CD4-positive, alpha-beta T cell treated with Interferon alpha-2 for 1 hour (primary cell): Measurements from ENCODE around the gene CPLX1.
"Not testable (repeated sequence)": the region's sequence is repeated elsewhere in the genome, so short reads cannot be mapped to it uniquely, and the experiment has no call there.

Experiments
- DNase-seq, 2 donors: peaks; one replicate each; pipeline ENCODE4 v3.0.0-alpha.2; 2020 to 2022

CPLX1 gene

DNA sequence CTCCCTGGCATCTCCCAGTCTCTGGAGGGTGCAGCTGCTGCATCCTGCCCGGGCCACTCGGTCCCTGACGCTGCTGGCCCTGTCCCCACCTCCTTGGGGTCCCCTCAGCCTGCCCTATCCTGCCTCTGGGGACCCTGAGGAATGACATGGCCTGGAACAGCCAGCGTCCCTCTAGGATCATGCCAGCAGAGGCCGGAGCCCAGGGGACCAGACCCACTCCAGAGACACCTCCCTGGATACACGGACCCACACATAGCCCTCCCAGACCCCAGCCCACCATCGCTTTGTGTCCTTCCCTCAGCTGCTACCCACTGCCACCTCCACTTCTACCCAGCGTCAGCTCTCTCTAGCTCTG, 35.5 kb downstream of the CPLX1 start:
- no peak for DNase-seq

GRCh38 chr4:789571-790465, 36.1 kb downstream of the CPLX1 start:
- no peak for DNase-seq

GRCh38 chr4:788636-789297, 37.2 kb downstream of the CPLX1 start:
- no peak for DNase-seq

DNA sequence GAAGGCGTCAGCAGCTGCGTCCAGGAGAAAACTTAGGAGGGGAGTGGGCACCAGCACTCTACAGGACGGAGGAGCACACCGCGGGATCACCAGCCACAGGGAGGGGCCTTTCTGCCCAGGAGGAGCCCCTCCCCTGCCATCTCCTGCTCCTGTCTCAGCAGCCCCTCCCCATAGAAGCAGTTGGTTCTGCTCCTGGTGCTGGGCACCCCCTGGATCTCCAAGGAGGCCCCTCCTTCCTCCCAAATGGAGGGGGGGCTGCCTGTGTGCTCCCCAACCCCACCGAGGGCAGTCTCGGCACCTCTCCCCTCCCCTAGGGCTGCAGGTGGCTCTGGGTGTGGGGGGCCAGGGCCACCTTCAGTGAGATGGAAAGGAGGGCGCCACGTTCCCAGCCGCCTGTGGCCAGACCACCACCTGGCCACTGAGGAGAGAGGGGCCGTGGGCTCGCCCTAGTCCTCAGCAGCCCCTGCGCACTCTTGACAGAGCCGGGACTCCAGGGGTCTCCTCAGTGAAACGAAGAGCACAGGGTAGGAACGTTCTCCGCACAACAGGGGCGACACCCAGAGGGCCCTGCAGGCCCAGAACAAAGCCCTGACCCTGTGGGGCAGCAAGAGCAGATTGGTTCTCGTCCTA, 37.8 kb downstream of the CPLX1 start:
- DNase-seq = no peak

- no peak for DNase-seq
Observed at GRCh38 chr4:787561-787981, 38.4 kb downstream of the CPLX1 start.

- no peak for DNase-seq
Observed at GRCh38 chr4:786861-787300, 39.0 kb downstream of the CPLX1 start.

DNA sequence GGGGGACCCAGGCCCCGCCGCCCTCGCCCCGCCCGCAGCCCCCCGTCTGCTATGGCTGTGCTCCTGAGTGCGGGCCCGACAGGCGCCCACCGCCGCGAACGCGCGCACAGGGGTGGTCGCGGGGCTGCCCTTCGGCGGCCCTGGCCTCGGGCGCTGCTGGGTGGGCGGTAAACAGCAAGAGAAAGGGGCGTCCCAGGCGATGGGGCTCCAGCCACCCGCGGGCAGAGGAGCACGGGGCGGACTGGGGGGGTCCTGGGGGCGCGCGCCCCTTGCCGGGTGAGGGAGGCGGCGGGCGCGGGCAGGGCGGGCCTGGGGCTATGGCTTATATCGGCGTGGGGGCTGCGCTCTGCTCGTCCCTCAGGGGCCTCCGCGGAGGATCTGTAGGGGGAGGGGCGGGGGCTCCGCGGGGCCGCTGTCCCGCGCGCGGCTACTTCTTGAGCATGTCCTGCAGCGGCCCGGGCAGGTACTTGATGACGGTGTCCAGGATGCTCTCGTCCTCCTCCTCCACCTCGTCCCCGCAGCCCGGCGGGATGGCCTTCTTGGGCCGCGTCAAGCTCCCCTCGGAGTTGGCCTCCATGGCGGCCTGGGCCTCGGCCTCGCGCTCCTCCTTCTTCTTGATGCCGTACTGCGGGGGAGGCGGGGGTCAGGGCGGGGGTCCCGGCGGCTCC, 39.7 kb downstream of the CPLX1 start:
- no peak for DNase-seq

- DNase-seq = no peak
Observed at GRCh38 chr4:785332-786073, 40.4 kb downstream of the CPLX1 start.

DNA sequence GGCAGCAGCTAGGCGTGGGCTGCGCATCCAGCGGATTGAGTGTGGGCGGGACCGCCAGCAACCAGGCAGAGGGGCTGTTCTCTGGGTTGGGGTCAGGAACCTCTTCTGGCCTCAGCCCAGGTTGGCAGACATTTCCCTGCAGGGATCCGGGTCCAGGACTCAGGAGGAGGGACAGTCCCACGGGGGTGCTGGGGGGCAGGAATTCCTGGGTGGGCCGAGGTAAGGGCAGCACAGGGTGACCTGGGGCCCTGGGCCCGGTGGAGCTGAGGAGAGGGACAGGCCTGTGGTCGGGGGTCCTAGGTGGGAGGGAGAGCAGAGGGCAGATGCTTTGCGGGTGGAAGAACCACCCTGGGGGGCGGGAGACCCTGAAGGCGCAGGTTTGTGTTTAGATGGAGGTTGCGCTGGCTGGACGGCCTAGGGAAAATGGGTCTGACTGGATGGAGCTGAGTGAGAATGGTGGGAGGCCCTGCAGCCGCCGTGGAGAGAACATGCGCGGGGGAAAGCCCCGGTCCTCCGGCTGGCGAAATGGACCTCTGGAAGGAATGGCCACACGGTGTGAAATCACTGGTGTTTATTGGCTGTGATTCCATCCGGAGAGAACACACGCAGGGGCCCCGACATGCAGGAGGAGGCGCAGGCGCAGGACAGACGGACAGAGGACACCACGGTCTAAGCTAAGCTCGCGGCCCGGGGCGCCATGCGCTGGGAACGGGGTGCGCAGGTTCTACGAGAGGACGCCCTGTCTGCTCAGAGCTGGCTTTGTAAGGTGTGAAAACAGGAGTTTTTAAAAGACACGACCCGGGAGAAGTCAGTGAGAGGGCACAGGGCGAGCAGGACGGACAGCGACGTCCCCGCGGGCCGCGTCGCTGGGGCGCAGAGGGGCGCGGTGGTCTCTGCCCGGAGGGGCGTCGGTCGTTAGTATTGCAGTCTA, 41.3 kb downstream of the CPLX1 start:
- no peak for DNase-seq

DNA sequence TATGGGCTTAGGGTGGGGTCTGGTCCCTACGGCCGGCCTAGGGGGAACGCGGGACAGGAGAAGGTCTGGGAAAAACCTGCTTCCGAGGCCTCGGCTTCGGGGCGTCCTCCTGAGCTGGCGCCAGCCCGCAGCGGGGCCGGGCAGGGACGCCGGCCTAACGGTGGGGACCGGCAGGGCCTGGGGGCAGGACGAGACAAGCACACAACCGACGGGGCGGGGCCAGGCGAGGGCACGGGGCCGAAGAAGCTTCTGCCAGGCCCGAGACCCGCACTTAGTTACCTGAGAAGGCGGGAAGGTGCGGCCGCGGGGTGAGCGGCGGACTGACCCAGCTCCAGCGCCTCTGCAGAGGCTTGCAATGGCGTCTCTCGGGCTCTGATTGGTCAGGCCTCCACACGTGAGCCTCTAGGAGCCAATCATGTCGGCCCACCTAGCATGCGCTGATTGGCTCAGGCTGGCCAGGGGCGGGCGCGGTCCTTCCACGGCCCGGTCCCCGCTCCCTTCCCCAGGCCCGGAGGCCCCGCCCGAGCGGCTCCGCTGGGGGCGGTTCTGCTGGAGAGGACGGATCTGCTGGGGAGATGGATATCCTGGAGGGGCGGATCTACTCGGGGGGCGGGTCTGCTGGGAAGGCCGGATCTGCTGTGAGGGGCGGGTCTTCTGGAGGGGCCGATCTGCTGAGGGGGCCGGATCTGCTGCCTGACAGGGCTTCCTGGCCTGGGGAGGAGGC, 44.3 kb downstream of the CPLX1 start:
- DNase-seq = peak; percentile 99 to 100

DNA sequence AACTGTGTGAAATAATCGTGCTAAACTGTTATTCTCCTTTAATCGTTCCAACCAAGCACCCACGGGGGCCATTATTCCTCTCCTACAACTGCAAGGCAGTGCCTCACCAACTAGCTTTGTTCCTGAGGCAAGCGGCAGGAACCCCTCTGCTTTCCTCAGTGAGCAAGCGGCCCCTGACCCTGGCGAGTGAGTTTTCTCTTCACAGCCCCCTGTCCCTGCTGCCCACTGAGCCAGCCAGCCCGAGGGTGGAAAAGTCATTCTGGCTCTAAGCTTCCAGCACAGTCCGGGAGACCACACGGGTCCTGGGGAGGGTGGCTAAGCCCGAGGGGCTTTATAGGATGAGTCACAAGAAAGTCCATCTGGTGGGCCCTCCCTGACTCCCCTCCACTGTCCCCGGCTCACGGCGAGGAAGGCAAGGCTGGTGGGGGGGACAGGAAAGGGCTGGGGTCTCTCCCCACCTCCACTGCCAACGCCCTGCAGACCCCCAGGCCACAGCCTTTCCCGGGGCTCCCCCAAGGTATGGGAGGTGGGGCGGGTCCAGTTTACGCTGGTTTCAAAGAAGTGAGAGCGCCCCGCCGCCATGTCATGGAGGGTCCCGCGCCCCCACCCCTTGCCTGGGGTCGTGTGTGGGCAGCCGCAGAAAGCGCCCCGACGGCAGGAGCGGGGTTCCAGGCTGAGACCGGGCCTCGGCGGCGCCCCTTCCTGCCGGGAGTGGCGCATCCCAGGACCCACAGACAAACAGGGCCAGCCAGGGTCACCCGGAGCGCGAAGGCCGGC, 45.0 kb downstream of the CPLX1 start:
- no peak for DNase-seq

DNA sequence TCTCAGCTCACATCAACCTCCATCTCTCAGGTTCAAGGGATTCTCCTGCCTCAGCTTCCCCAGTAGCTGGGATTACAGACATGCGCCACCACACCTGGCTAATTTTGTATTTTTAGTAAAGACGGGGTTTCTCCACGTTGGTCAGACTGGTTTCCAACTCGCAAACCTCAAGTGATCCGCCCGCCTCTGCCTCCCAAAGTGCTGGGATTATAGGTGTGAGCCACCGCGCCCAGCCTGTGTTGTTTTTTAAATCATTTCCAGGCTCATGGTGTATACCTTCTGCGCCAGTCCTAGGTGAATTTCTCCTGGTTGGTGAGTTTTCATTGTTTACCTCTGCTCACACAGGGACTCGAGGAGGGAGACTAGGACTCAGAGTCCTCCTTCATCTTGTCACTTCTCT, 45.7 kb downstream of the CPLX1 start:
- not testable (repeated sequence) for DNase-seq

DNA sequence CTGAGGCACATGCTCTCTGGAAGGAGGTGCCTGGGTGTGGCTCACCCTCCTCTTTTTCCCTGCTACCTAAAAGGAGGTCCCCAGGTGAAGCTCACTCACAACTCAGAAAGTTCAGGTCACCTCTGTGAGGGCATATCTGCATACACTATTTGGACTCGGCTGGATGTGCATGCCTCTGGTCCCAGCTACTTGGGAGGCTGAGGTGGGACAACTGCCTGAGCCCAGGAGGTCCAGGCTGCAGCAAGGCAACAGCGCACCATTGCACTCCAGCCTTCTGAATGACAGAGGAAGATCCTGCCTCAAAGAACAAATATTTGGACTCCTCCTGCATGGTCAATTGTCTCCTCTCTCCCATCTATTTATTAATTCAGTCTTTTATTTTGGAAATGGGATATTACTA, 46.4 kb downstream of the CPLX1 start:
- no peak for DNase-seq

GRCh38 chr4:777520-778262, 48.2 kb downstream of the CPLX1 start:
- no peak for DNase-seq

DNA sequence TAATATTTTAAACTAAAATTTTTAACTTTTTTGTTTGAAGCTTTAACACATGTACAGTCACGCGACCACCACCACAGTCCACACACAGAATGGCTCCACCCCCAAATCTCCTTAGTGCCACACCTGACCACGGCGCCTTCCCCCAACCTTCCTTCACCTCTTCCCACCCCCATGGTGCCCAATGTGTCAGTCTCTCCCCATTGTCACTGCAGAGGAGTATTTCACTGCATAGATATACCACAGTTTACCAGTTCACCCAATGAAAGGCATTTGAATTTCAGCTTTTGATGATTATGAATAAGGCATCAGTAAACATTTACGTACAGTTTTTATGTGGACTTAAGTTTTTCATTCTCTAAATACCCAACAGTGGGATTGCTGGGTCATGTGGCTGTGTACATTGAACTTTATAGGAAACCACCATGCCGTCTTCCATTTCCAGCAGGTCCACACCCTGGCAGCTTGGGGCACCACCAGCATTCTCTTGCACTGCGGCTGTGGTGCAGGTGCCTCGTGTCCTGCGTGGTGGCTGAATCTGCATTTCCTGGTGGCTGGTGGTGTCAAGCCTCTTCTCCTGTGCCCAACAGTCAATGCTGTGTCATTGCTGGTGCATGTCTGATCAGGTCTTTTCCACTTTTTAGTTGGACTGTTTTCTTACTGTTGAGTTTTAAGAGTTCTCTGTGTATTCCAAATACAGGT, 49.0 kb downstream of the CPLX1 start:
- no peak for DNase-seq

DNA sequence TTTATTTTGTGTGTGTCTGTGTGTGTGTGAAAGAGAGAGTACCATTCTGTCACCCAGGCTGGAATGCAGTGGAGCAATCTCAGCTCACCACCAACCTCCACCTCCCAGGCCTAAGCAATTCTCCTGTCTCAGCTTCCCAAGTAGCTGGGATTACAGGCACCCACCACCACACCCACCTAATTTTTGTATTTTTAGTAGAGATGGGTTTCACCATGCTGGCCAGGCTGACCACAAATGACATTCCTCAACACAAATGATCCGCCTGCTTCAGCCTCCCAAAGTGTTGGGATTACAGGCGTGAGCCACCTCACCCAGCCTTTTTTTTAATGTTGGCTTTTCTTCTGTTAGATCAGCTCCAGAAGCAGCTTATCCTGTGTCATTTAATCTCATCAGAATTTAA, 50.4 kb downstream of the CPLX1 start:
- not testable (repeated sequence) for DNase-seq

DNA sequence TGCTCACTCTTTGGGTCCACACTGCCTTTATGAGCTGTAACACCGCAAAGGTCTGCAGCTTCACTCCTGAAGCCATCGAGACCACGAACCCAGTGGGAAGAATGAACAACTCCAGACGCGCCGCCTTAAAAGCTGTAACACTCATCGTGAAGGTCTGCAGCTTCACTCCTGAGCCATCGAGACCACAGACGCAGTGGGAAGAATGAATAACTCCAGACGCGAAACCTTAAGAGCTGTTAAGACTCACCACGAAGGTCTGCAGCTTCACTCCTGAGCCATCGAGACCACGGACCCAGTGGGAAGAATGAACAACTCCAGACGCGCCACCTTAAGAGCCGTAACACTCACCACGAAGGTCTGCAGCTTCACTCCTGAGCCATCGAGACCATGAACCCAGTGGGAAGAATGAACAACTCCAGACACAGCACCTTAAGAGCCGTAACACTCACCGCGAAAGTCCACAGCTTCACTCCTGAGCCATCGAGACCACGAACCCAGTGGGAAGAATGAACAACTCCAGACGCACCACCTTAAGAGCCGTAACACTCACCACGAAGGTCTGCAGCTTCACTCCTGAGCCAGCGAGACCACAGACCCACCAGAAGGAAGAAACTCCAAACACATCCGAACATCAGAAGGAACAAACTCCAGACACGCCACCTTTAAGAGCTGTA, 51.4 kb downstream of the CPLX1 start:
- DNase-seq = not testable (repeated sequence)

- DNase-seq = no peak
Observed at GRCh38 chr4:773214-773613, 52.7 kb downstream of the CPLX1 start.
